Thyroid gland (tissue), 4 donors: ENCODE data around the gene EEA1. TPM values are rescaled to one million over a fixed set of nuclear protein-coding genes. Genes with fewer than 3 reads are reported as not detected.

Experiments used
- DNase-seq, 2 donors: peaks; one replicate each; pipeline ENCODE4 v3.0.0-alpha.2; 2019
- H3K27ac ChIP-seq, 3 donors: fragments of 200-600 bp; sonication (generic); 1 replicate in 2 of 3; 2 replicates in 1 of 3; pipeline ENCODE4 v1.5.1; 2016 to 2019; ENCODE audit warnings: mild to moderate bottlenecking in 1 of 3, moderate library complexity in 1 of 3
- H3K27me3 ChIP-seq: fragments of 200-600 bp; sonication (generic); one replicate; pipeline ENCODE4 v1.5.1; 2019
- H3K36me3 ChIP-seq, 2 donors: fragments of 200-600 bp; sonication (generic); one replicate each; pipeline ENCODE4 v1.5.1; 2016 to 2019
- H3K4me1 ChIP-seq, 2 donors: fragments of 200-600 bp; sonication (generic); one replicate each; pipeline ENCODE4 v1.5.1; 2017 to 2019
- H3K4me3 ChIP-seq, 3 donors: fragments of 200-600 bp; sonication (generic); replicated peaks in 1 of 3; 1 replicate in 2 of 3; 2 replicates in 1 of 3; pipeline ENCODE4 v1.5.1; 2016; ENCODE audit warnings: mild to moderate bottlenecking in 1 of 3
- H3K9me3 ChIP-seq: fragments of 200-600 bp; sonication (generic); one replicate; pipeline ENCODE4 v1.5.1; 2017
- CTCF ChIP-seq, 6 experiments: fragments of 200-600 bp in 3 of 6; fragments of 450-650 bp in 3 of 6; sonication (generic) in 3 of 6; IDR thresholded peaks; one replicate each; pipeline ENCODE4 v1.5.1; 2016 to 2019; ENCODE audit warnings: antibody characterized with exemption in 6 of 6, mild to moderate bottlenecking in 2 of 6, inconsistent platforms in 1 of 6, moderate library complexity in 1 of 6
- POLR2A ChIP-seq, 2 donors: fragments of 450-650 bp; IDR thresholded peaks; one replicate each; pipeline ENCODE4 v1.6.1; 2017; ENCODE audit warnings: antibody characterized with exemption in 2 of 2, mild to moderate bottlenecking in 2 of 2, moderate library complexity in 1 of 2
- WGBS, 2 donors: methylation state at CpG; one replicate each; pipeline ENCODE4 v1.1.5; 2017; 5-methylcytosine and 5-hydroxymethylcytosine counted together
- intact Hi-C: fragments of 100-400 bp; cut with DNase I; formaldehyde crosslinking; loops from one replicate; pipeline ENCODE4 v1.15.1; 2023
- total RNA-seq, 4 donors: library from RNA; depleted of rRNA; stranded (reverse); fragments of >200 nt; gene quantifications; one replicate each; pipeline ENCODE4 v1.2.3, GENCODE V29; 2016

EEA1 gene
- total RNA-seq: 10 to 100 TPM; 16.0 to 21.8 (median 19.3) TPM

GRCh38 chr12:92928962-92929915 is at the start of gene EEA1:
EEA1 (minus strand) TSS chr12:92929295; CDS start chr12:92929066, 229 bp downstream.
- no peaks in the 10 kb centered on the region for H3K9me3 ChIP-seq
- peaks cover 11 to 12% of the 10 kb centered on the region in 2 donors for H3K4me1 ChIP-seq
- H3K36me3 ChIP-seq: no peaks in the 10 kb centered on the region
- peak; percentile 98 for DNase-seq
- no peaks in the 10 kb centered on the region for H3K27me3 ChIP-seq
- TF ChIP-seq POLR2A (IDR thresholded peaks at IDR 0.05) (peak; percentile 16 to 98), CTCF (IDR thresholded peaks at IDR 0.05) (peak in 2 of 6 experiments; percentile 11 to 21)
- H3K27ac ChIP-seq: peak within 1 kb of the TSS; percentile 97 to 98 (median 97)
- intact Hi-C loops: no loop called here
- peak within 1 kb of the TSS; percentile 74 to 87 (median 75) for H3K4me3 ChIP-seq
- 0% methylated on average over 13 to 28 of the region's 98 CpGs for WGBS, 2 donors

GRCh38 chr12:92978607-92979006 is 49.5 kb upstream of the EEA1 start:
- Histone ChIP-seq H3K4me3 (no peak overlapping the region), H3K27me3 (no peaks in the 10 kb centered on the region), H3K27ac (no peak overlapping the region), H3K4me1 (no peaks in the 10 kb centered on the region), H3K36me3 (no peaks in the 10 kb centered on the region), H3K9me3 (no peaks in the 10 kb centered on the region)
- TF ChIP-seq CTCF (IDR thresholded peaks at IDR 0.05): no peak
- no peak for TF ChIP-seq POLR2A (IDR thresholded peaks at IDR 0.05)
- WGBS, 2 donors: 82 to 95% methylated on average over 2 of the region's 2 CpGs
- DNase-seq: no peak
- intact Hi-C loops: no loop called here

- H3K27ac ChIP-seq: no peak overlapping the region
- no peaks in the 10 kb centered on the region for H3K27me3 ChIP-seq
- no peaks in the 10 kb centered on the region for H3K36me3 ChIP-seq
- H3K4me1 ChIP-seq: peaks cover 4 to 5% of the 10 kb centered on the region in 2 donors
- H3K4me3 ChIP-seq: no peak overlapping the region
- 88 to 95% methylated on average over 5 of the region's 5 CpGs for WGBS, 2 donors
- no peak for TF ChIP-seq CTCF (IDR thresholded peaks at IDR 0.05)
- TF ChIP-seq POLR2A (IDR thresholded peaks at IDR 0.05): no peak
- intact Hi-C loops: no loop called here
- H3K9me3 ChIP-seq: no peaks in the 10 kb centered on the region
- DNase-seq: no peak
Measured at GRCh38 chr12:92977326-92977725, 48.2 kb upstream of the EEA1 start.

GRCh38 chr12:92974759-92975158 is 45.7 kb upstream of the EEA1 start:
- Histone ChIP-seq H3K9me3 (no peaks in the 10 kb centered on the region), H3K27ac (no peak overlapping the region), H3K36me3 (no peaks in the 10 kb centered on the region), H3K27me3 (no peaks in the 10 kb centered on the region), H3K4me3 (no peak overlapping the region), H3K4me1 (peaks cover 15% of the 10 kb centered on the region in 2 donors)
- DNase-seq: no peak
- 94 to 97% methylated on average over 1 of the region's 1 CpG for WGBS, 2 donors
- TF ChIP-seq CTCF (IDR thresholded peaks at IDR 0.05) (no peak), POLR2A (IDR thresholded peaks at IDR 0.05) (no peak)
- intact Hi-C loops: no loop called here

GRCh38 chr12:92973614-92974013 is 44.5 kb upstream of the EEA1 start:
- TF ChIP-seq CTCF (IDR thresholded peaks at IDR 0.05) (no peak), POLR2A (IDR thresholded peaks at IDR 0.05) (no peak)
- 100% methylated on average over 1 of the region's 1 CpG for WGBS, 2 donors
- Histone ChIP-seq H3K9me3 (no peaks in the 10 kb centered on the region), H3K4me1 (peaks cover 15% of the 10 kb centered on the region in 2 donors), H3K27me3 (no peaks in the 10 kb centered on the region), H3K4me3 (no peak overlapping the region), H3K36me3 (no peaks in the 10 kb centered on the region), H3K27ac (no peak overlapping the region)
- intact Hi-C loops: no loop called here
- no peak for DNase-seq
